ENCODE data around the gene POU2F3. TPM values are rescaled to one million over a fixed set of nuclear protein-coding genes. Genes with fewer than 3 reads are reported as not detected.

The POU2F3 gene
- total and polyA plus RNA-seq, 2 of the 8 experiments (the other 6 are each of a cell fraction or from before 2014, with no cell fraction given) = 1.0 to 2.1 TPM

- Histone ChIP-seq H2BK120ac (replicated peaks; ENCODE audit: low read depth, low read length) (no peak overlapping the region), H4K20me1 (replicated peaks in 1 of 2; ENCODE audit: control insufficient read depth in 1 of 2, insufficient read depth in 2 of 2, low read length in 2 of 2) (peaks cover 3 to 8% of the 10 kb centered on the region in 2 experiments), H2BK15ac (ENCODE audit: low read length) (no peak overlapping the region), H3K4me2 (ENCODE audit: insufficient read depth in 1 of 2, low read depth in 2 of 2, low read length in 2 of 2) (peak overlapping the region; percentile 82 to 90), H3K79me1 (ENCODE audit: low read depth, low read length) (no peaks in the 10 kb centered on the region), H3K27ac (ENCODE audit: low read depth, low read length) (no peak overlapping the region), H3K27me3 (replicated peaks in 1 of 4; ENCODE audit: control insufficient read depth in 3 of 4, extremely low read depth in 1 of 4, insufficient read depth in 3 of 4, low read length in 3 of 4) (no peaks in the 10 kb centered on the region), H3K36me3 (ENCODE audit: control insufficient read depth in 2 of 4, insufficient read depth in 4 of 4, low read length in 3 of 4) (no peaks in the 10 kb centered on the region), H2BK5ac (ENCODE audit: low read depth, low read length) (no peak overlapping the region), H3K56ac (replicated peaks; ENCODE audit: insufficient read length, low read depth, low read length) (no peak overlapping the region), H3K18ac (ENCODE audit: extremely low read depth, low read length) (no peak overlapping the region), H2AK5ac (ENCODE audit: low read depth, low read length) (no peak overlapping the region), H3K14ac (ENCODE audit: insufficient read length) (no peak overlapping the region), H3K23me2 (ENCODE audit: low read depth, low read length) (peaks cover 10% of the 10 kb centered on the region), H2AFZ (ENCODE audit: low read length) (no peak overlapping the region), H4K91ac (replicated peaks; ENCODE audit: insufficient read length, low read length) (no peak overlapping the region), H4K5ac (ENCODE audit: insufficient read length, low read depth, low read length) (no peak overlapping the region), H3K23ac (ENCODE audit: insufficient read length) (no peak overlapping the region), H3K4me1 (replicated peaks in 1 of 4; ENCODE audit: control insufficient read depth in 3 of 4, insufficient read depth in 4 of 4, low read length in 3 of 4) (peaks cover 0 to 8% (median 5%) of the 10 kb centered on the region in 4 experiments; a peak in 6 of 7 replicates), H3K79me2 (ENCODE audit: control insufficient read depth in 1 of 2, insufficient read depth in 2 of 2, low read length in 2 of 2) (peaks cover 8 to 57% of the 10 kb centered on the region in 2 experiments; a peak in 3 of 4 replicates), H3K9ac (replicated peaks in 1 of 4; ENCODE audit: extremely low read depth in 1 of 4, low read depth in 3 of 4, low read length in 3 of 4) (peak overlapping the region; percentile 40 to 69 (median 60); a peak in 6 of 7 replicates), H3K4me3 (ENCODE audit: extremely low read depth in 1 of 4, insufficient read depth in 2 of 4, low read depth in 3 of 4, low read length in 4 of 4) (peak overlapping the region; percentile 89 to 98 (median 96)), H3K4ac (replicated peaks; ENCODE audit: insufficient read length, low read depth, low read length) (no peak overlapping the region), H2BK20ac (ENCODE audit: low read length) (no peak overlapping the region), H3K9me3 (ENCODE audit: insufficient read depth in 2 of 2, low read depth in 1 of 2, low read length in 1 of 2) (no peaks in the 10 kb centered on the region), H4K8ac (ENCODE audit: extremely low read depth, insufficient read depth, low read length) (no peak overlapping the region; the same call in 1 of the 2 replicates), H2BK12ac (ENCODE audit: low read depth, low read length) (no peak overlapping the region)
- WGBS, 2 experiments (ENCODE audit: extremely low coverage in 1 of 2, insufficient coverage in 1 of 2, insufficient read length in 1 of 2, insufficient replicate concordance in 2 of 2, low coverage in 1 of 2, low lambda C conversion rate in 2 of 2, missing lambda C conversion rate in 1 of 2) = 20% methylated on average over 18 of the region's 18 CpGs; no CpG with 5 or more reads in 1 of the 2 experiments
- ChIA-PET CTCF (ENCODE audit: partially characterized antibody) (interaction anchor here (0.8 to 2.4 kb wide), 3 partner anchors 12 to 48 kb away, joined by 3 to 7 read pairs (median 5); no protein-coding TSS in a partner anchor), POLR2A (ENCODE audit: partially characterized antibody) (interaction anchor here (0.6 to 3.8 kb wide), 2 partner anchors 11 to 66 kb away, joined by 3 to 27 read pairs; partner anchors contain the start of gene TLCD5)
- no peak for DNase-seq (ENCODE audit: low read depth in 1 of 2, low spot score in 2 of 2)
- no peak for TF ChIP-seq RNF2 (IDR thresholded peaks at IDR 0.05; ENCODE audit: borderline replicate concordance, low read depth, low read length, missing control alignments, poor library complexity, severe bottlenecking)
- TF ChIP-seq SIX5 (IDR thresholded peaks at IDR 0.05; ENCODE audit: low read depth, low read length) = no peak
- TF ChIP-seq CREB1 (IDR thresholded peaks at IDR 0.05) = no peak
- no peak for TF ChIP-seq GABPA (IDR thresholded peaks at IDR 0.05; ENCODE audit: borderline replicate concordance, insufficient read depth, low read length)
- TF ChIP-seq EP300 (IDR thresholded peaks at IDR 0.05; ENCODE audit: borderline replicate concordance in 1 of 2, low read depth in 2 of 2, low read length in 2 of 2) = no peak
- no peak for TF ChIP-seq CEBPB (IDR thresholded peaks at IDR 0.05; ENCODE audit: low read depth, low read length)
- TF ChIP-seq CHD1 (IDR thresholded peaks at IDR 0.05; ENCODE audit: low read depth, low read length) = no peak
- TF ChIP-seq EZH2 (IDR thresholded peaks at IDR 0.05; ENCODE audit: low read depth, low read length, severe bottlenecking) = no peak
- no peak for TF ChIP-seq SP2 (IDR thresholded peaks at IDR 0.05; ENCODE audit: low read length)
- no peak for TF ChIP-seq SUZ12 (IDR thresholded peaks at IDR 0.05; ENCODE audit: low read length)
- no peak for FAIRE-seq
Measured at GRCh38 chr11:120337355-120338106, 97.6 kb downstream of the POU2F3 start.
